Loucy (cell line): ENCODE results near the gene PTPRN2.
"Not testable (repeated sequence)": the region's sequence is repeated elsewhere in the genome, so short reads cannot be mapped to it uniquely, and the experiment has no call there.

Source experiments
- H2AFZ ChIP-seq: fragments of 200-600 bp; sonication (generic); 2 replicates; pipeline ENCODE4 v1.6.0; 2016; ENCODE audit warnings: antibody characterized with exemption, mild to moderate bottlenecking, low read length, moderate library complexity
- H3F3A ChIP-seq: fragments of 200-600 bp; 2 replicates; pipeline ENCODE4 v1.6.0; 2016; ENCODE audit warnings: antibody characterized with exemption, low read depth, mild to moderate bottlenecking
- H3K27me3 ChIP-seq: fragments of 200-600 bp; sonication (generic); 2 replicates; pipeline ENCODE4 v1.6.1; 2014; ENCODE audit warnings: low read length, mild to moderate bottlenecking; ENCODE audit not compliant: insufficient read depth, poor library complexity, severe bottlenecking
- H3K36me3 ChIP-seq: fragments of 200-600 bp; sonication (generic); 2 replicates; pipeline ENCODE4 v1.6.1; 2016; ENCODE audit warnings: low read length; ENCODE audit not compliant: insufficient read depth
- H3K4me1 ChIP-seq: fragments of 200-600 bp; sonication (generic); 2 replicates; pipeline ENCODE4 v1.5.1; 2014; ENCODE audit warnings: low read length, mild to moderate bottlenecking; ENCODE audit not compliant: insufficient read depth, poor library complexity, severe bottlenecking
- H3K4me2 ChIP-seq: fragments of 200-600 bp; sonication (generic); 2 replicates; pipeline ENCODE4 v1.6.0; 2014; ENCODE audit warnings: antibody characterized with exemption, low read length, low read depth, mild to moderate bottlenecking; ENCODE audit not compliant: poor library complexity, severe bottlenecking
- H3K4me3 ChIP-seq: fragments of 200-600 bp; sonication (generic); 2 replicates; pipeline ENCODE4 v1.5.1; 2014; ENCODE audit warnings: low read length, mild to moderate bottlenecking, mixed read lengths; ENCODE audit not compliant: poor library complexity, severe bottlenecking
- H3K79me2 ChIP-seq: fragments of 200-600 bp; sonication (generic); 2 replicates; pipeline ENCODE4 v1.6.1; 2014; ENCODE audit warnings: low read length; ENCODE audit not compliant: insufficient read depth
- H3K9ac ChIP-seq: fragments of 200-600 bp; sonication (generic); 2 replicates; pipeline ENCODE4 v1.6.0; 2014; ENCODE audit warnings: mild to moderate bottlenecking, low read depth, low read length, moderate library complexity; ENCODE audit not compliant: poor library complexity, severe bottlenecking
- H3K9me2 ChIP-seq: fragments of 200-600 bp; sonication (generic); replicated peaks from 2 replicates; pipeline ENCODE4 v1.6.1; 2016; ENCODE audit warnings: low read depth, low read length, mixed read lengths
- H3K9me3 ChIP-seq: fragments of 200-600 bp; sonication (generic); 2 replicates; pipeline ENCODE4 v1.6.1; 2014; ENCODE audit warnings: mild to moderate bottlenecking, antibody characterized with exemption, low read length, low read depth; ENCODE audit not compliant: insufficient read depth
- H4K20me1 ChIP-seq: fragments of 200-600 bp; sonication (generic); 2 replicates; pipeline ENCODE4 v1.6.0; 2014; ENCODE audit warnings: antibody characterized with exemption, low read length, mild to moderate bottlenecking; ENCODE audit not compliant: insufficient read depth, poor library complexity, severe bottlenecking
- EZH2phosphoT487 ChIP-seq: fragments of 200-600 bp; IDR thresholded peaks from 2 replicates; pipeline ENCODE4 v1.6.1; 2018; ENCODE audit warnings: antibody characterized with exemption, mild to moderate bottlenecking, moderate library complexity, borderline replicate concordance
- TF ChIP-seq, protein P1 (sequence below): fragments of 200-600 bp; sonication (generic); conservative IDR thresholded peaks from 2 replicates; pipeline ENCODE4 v1.5.1; 2014; ENCODE audit warnings: mild to moderate bottlenecking, antibody characterized with exemption, low read length

The PTPRN2 gene

DNA sequence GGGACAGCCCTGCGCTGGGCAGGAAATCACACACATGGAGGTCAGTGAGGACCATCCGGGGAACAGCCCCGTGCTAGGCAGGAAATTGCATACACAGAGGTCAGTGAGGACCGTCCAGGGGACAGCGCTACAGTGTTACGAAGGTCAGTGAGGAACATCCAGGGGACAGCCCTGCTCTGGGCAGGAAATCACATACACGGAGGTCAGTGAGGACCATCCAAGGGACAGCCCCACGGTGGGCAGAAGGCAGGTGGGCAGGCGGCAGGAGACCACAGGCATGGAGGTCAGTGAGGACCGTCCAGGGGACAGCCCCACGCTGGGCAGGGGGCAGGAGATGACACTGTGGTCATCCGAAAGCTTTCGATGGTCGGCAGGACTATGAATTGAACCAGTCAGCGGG is 79.7 kb downstream of the PTPRN2 start:
- Histone ChIP-seq H3K79me2 (no peaks in the 10 kb centered on the region), H3K27me3 (no peaks in the 10 kb centered on the region), H3K9me2 (no peaks in the 10 kb centered on the region), H3K9me3 (peaks cover 42% of the 10 kb centered on the region; the same call in 1 of the 2 replicates), H3K4me1 (no peaks in the 10 kb centered on the region), H3K4me2 (no peak overlapping the region), H3K36me3 (no peaks in the 10 kb centered on the region), H2AFZ (no peak overlapping the region), H3F3A (no peaks in the 10 kb centered on the region), H3K9ac (no peak overlapping the region), H3K4me3 (no peak overlapping the region), H4K20me1 (no peaks in the 10 kb centered on the region)
- TF ChIP-seq, protein P1, sequence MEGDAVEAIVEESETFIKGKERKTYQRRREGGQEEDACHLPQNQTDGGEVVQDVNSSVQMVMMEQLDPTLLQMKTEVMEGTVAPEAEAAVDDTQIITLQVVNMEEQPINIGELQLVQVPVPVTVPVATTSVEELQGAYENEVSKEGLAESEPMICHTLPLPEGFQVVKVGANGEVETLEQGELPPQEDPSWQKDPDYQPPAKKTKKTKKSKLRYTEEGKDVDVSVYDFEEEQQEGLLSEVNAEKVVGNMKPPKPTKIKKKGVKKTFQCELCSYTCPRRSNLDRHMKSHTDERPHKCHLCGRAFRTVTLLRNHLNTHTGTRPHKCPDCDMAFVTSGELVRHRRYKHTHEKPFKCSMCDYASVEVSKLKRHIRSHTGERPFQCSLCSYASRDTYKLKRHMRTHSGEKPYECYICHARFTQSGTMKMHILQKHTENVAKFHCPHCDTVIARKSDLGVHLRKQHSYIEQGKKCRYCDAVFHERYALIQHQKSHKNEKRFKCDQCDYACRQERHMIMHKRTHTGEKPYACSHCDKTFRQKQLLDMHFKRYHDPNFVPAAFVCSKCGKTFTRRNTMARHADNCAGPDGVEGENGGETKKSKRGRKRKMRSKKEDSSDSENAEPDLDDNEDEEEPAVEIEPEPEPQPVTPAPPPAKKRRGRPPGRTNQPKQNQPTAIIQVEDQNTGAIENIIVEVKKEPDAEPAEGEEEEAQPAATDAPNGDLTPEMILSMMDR, result no peak
- TF ChIP-seq EZH2phosphoT487, result no peak

DNA sequence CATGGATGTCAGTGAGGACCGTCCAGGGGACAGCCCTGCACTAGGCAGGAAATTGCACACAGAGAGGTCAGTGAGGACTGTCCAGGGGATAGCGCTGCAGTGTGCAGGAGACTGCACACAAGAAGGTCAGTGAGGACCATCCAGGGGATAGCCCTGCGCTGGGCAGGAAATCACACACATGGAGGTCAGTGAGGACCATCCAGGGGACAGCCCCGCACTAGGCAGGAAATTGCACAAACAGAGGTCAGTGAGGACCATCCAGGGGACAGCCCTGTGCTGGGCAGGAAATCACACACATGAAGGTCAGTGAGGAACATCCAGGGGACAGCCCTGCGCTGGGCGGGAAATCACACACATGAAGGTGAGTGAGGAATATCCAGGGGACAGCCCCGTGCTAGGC is 80.4 kb downstream of the PTPRN2 start:
- H2AFZ ChIP-seq, H3K9ac ChIP-seq, H3K4me1 ChIP-seq, H3K27me3 ChIP-seq, H3F3A ChIP-seq, H3K79me2 ChIP-seq, H3K36me3 ChIP-seq, H4K20me1 ChIP-seq, H3K4me2 ChIP-seq, H3K9me2 ChIP-seq, H3K4me3 ChIP-seq: not testable (repeated sequence)
- H3K9me3 ChIP-seq, result peaks cover 42% of the 10 kb centered on the region; the same call in 1 of the 2 replicates

DNA sequence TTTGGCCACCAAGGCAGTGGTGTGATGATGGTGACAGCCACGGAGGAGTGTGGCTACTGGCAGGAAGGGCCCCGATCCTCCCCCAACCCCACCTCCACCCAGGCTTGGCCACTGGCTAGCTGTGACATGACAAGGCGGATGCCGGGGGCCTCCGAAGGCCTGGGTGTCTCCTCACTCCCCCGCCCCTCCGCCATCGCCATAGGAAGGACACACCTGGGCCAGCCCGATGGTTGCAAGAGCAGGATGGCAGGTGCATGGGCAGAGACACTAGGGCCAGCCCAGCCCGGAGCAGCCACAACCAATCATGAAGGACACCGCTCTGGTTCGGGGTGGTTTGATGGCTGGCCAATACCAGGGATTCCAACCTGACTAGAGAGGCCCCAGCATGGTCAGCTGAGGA is 81.0 kb downstream of the PTPRN2 start:
- Histone ChIP-seq H3K4me2 (no peak overlapping the region), H3K36me3 (no peaks in the 10 kb centered on the region), H4K20me1 (no peaks in the 10 kb centered on the region), H3K9me3 (peaks cover 37% of the 10 kb centered on the region; the same call in 1 of the 2 replicates), H3K79me2 (no peaks in the 10 kb centered on the region), H3K9me2 (no peaks in the 10 kb centered on the region), H3F3A (no peaks in the 10 kb centered on the region), H2AFZ (no peak overlapping the region), H3K9ac (no peak overlapping the region), H3K4me1 (no peaks in the 10 kb centered on the region), H3K27me3 (no peaks in the 10 kb centered on the region), H3K4me3 (no peak overlapping the region)
- no peak for TF ChIP-seq EZH2phosphoT487
- TF ChIP-seq, protein P1, result no peak

DNA sequence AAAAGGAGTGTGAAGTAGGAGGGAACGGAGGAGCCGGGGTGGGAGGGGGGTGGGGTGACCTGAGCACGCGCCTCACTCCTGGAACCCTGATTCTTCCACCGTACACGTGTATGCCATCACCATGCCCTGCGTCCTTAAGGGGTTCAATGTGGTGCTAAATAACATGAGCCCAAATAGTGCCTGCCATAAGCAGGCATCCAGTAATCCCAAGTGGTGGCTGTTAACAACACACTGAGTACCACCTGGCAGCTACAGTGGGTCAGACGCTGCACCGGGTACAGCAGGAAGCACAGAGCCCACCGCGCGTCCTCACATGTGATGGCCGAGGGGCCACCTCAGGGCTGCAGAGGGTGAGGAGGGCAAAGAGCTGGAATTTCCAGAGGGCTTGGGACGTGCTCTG is 81.9 kb downstream of the PTPRN2 start:
- TF ChIP-seq EZH2phosphoT487, result no peak
- TF ChIP-seq, protein P1, result no peak
- no peak overlapping the region for H3K4me2 ChIP-seq
- H3K36me3 ChIP-seq, result no peaks in the 10 kb centered on the region
- no peaks in the 10 kb centered on the region for H3K9me2 ChIP-seq
- H3K4me3 ChIP-seq, result no peak overlapping the region
- H3K4me1 ChIP-seq, result no peaks in the 10 kb centered on the region
- H3K9ac ChIP-seq, result no peak overlapping the region
- H3K79me2 ChIP-seq, result no peaks in the 10 kb centered on the region
- H4K20me1 ChIP-seq, result no peaks in the 10 kb centered on the region
- H3K27me3 ChIP-seq, result no peaks in the 10 kb centered on the region
- peaks cover 30% of the 10 kb centered on the region; the same call in 1 of the 2 replicates for H3K9me3 ChIP-seq
- H2AFZ ChIP-seq, result no peak overlapping the region
- H3F3A ChIP-seq, result no peaks in the 10 kb centered on the region
